Raji (cell line): ENCODE data around the gene NEDD8.

ENCODE experiments used
- POLR2A ChIP-seq: IDR thresholded peaks from 2 replicates; pipeline ENCODE4 v1.6.1; 2011; ENCODE audit warnings: low read depth, low read length, control low read depth; ENCODE audit not compliant: insufficient read depth

Gene NEDD8

GRCh38 chr14:24269910-24270536 lies 37.9 kb upstream of the NEDD8 start:
- no peak for TF ChIP-seq POLR2A

- no peak for TF ChIP-seq POLR2A
These were observed 37.2 kb upstream of the NEDD8 start for GRCh38 chr14:24269368-24269767.

GRCh38 chr14:24268225-24268624 lies 36.1 kb upstream of the NEDD8 start:
- TF ChIP-seq POLR2A = no peak

GRCh38 chr14:24267516-24267915 lies 35.3 kb upstream of the NEDD8 start:
- no peak for TF ChIP-seq POLR2A

GRCh38 chr14:24266344-24267244 lies 34.4 kb upstream of the NEDD8 start:
- no peak for TF ChIP-seq POLR2A

GRCh38 chr14:24264298-24264697 lies 32.1 kb upstream of the NEDD8 start:
- no peak for TF ChIP-seq POLR2A

GRCh38 chr14:24263848-24264247 lies 31.7 kb upstream of the NEDD8 start:
- no peak for TF ChIP-seq POLR2A

GRCh38 chr14:24262821-24263733 lies 30.9 kb upstream of the NEDD8 start, which contains the start of gene TGM1:
Gene TGM1 (minus strand): TSS chr14:24263177. CDS start chr14:24262352, 825 bp downstream.
- TF ChIP-seq POLR2A = no peak

GRCh38 chr14:24261969-24262327 lies 29.8 kb upstream of the NEDD8 start:
- no peak for TF ChIP-seq POLR2A

GRCh38 chr14:24261256-24261968 lies 29.2 kb upstream of the NEDD8 start:
- TF ChIP-seq POLR2A = no peak

- no peak for TF ChIP-seq POLR2A
These were observed 28.6 kb upstream of the NEDD8 start for GRCh38 chr14:24260780-24261157.

- TF ChIP-seq POLR2A = no peak
These were observed 28.0 kb upstream of the NEDD8 start for GRCh38 chr14:24260026-24260779.

- TF ChIP-seq POLR2A = no peak
These were observed 27.3 kb upstream of the NEDD8 start for GRCh38 chr14:24259282-24260025.
